ENCODE data around the gene ADIPOQ.

GRCh38 chr3:186849374-186849975 lies 7.0 kb downstream of the ADIPOQ start:
- TF ChIP-seq CTCF (IDR thresholded peaks at IDR 0.05) (peak; percentile 70), EZH2 (IDR thresholded peaks at IDR 0.05; ENCODE audit: borderline replicate concordance, insufficient read depth, low read depth, low read length, poor library complexity, severe bottlenecking) (no peak)

All from B cell (primary cell).